ELR (cell line): ENCODE data around the gene KCNN2.
A peak's percentile ranks its signal among the peaks of the same experiment; 100 is the strongest.

ENCODE experiments used
- DNase-seq: peaks from one replicate; pipeline ENCODE4 v3.0.0-alpha.2; 2015; ENCODE audit warnings: low read depth

KCNN2 gene

DNA sequence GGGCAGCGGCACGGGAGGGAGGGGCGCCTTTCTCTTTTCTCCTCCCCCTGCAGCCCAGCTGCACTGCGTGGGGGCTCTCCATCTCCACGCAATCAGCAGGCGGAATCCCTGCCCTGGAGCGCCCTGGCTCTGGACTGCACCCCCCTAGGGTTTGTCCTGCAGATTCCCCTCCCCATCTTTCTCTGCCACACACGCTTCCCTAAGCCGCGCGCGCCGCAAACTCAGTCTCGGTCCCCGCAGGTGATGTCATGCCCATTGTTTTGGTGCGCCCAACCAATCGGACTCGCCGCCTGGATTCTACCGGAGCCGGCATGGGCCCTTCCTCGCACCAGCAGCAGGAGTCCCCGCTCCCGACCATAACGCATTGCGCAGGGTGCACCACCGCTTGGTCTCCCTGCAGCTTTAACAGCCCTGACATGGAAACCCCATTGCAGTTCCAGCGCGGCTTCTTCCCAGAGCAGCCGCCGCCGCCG, at the start of gene KCNN2:
KCNN2 (plus strand) TSS at position 347 of the 473 bp plus-strand sequence; CDS start at position 417, 70 bp downstream.
- peak; percentile 73 for DNase-seq

DNA sequence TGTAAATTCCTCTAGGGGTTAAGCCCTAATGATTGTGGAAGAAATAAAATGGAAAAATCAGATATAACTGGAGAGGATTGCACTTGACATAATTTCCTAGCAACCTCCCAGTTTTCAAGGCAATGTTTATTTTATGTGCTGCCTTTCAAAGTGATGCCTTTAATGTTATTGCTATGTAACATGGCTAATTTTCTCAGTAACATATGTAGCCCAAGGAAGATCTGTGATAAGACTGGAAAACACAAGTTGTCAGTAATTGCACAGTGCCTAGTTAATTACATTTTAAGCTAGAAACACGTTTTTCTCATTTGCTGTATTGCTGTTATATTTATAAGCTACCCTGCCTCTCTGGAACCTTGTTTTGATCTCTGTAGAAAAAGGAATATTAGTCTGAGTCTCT, 49.2 kb upstream of the KCNN2 start:
- no peak for DNase-seq

DNA sequence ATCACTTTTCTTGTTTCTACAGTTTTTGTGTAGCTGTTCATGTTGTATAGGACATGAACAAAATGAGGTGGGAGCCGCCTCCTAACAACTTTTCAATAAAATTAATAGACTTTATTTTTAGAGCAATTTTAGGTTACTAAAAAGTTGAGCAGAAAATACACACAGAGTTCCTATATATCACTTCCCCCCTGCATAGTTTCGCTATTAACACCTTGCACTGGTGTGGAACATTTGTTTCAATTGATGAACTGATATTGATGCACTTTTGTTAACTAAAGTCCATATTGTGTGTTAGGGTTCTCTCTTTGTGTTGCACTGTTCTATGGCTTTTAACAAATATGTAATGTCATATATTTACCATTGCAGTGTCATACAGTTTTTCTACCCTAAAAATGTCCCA, 47.8 kb upstream of the KCNN2 start:
- no peak for DNase-seq

DNA sequence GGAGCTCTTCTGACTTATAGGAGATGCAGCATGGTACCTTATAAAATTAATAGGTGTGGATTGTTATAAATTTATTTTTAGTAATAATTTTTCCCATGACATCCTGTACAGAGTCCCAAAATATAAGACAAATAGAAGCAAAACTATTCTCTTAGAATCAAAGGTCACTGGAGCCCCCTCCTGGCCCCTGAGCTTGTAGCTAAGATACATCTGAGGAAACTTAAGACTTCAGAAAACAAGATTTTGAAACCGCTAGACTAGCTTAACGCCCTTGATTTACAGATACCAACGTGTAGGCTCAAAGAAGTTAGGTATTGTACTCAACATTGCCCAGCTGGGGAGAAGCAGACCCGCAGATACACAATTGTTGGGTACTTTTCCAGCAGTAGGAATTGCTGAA, 45.7 kb upstream of the KCNN2 start:
- peak; percentile 19 for DNase-seq

DNA sequence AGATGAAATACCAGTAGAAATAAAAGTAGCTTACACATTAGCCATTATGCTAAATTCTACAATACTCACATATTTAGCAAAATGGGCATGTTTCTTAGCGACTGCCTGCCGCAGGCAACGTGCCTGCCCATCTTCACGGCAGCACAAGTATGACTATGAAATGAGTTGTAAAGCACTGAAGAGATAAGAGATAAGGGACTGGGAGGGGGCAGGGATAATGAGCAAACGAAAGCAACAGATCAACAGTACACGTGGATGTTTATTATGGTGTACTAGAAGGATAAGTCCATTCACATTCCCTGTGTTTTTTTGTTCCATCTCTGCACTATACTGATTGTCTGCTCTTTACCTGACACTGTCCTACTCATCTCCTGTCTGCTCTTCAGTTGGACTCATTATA, 44.1 kb upstream of the KCNN2 start:
- no peak for DNase-seq

DNA sequence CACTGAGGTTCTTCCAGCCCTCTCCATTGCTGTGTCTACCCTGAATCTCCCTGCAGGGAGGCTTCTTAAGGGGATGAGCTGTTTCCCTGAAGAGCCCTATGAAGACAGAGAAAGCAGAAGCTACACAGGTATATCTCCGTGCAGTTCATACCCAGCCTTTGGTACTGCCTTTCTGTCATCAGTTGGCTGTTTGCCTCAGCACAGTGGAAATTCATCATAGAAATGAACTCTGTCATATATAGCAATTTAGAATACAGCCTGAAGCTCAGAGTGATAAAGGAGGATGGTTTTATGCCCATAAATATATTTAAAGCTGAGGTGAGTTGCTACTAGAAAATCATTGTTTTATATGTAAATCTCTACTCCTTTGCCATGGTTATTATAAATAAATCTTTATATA, 42.6 kb upstream of the KCNN2 start:
- peak; percentile 6 for DNase-seq

DNA sequence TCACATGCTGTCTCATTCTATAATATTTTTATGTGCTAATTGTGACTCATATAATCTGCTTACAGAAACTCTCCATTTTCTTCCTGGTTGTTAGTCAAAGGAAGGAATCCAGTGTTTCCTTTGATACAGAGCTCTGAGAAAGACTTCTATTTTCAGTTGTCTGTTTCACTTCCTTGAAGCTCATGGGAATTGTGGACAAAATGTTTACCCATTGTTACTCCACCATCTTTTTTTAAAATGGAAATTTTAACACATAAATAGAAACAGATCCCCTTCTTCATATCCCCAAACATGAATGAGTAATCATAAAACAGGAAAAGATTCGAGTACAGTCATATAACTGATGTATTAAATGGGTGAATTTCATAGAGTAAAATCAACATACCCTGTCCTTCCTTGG, 42.0 kb upstream of the KCNN2 start:
- DNase-seq, result peak; percentile 71

DNA sequence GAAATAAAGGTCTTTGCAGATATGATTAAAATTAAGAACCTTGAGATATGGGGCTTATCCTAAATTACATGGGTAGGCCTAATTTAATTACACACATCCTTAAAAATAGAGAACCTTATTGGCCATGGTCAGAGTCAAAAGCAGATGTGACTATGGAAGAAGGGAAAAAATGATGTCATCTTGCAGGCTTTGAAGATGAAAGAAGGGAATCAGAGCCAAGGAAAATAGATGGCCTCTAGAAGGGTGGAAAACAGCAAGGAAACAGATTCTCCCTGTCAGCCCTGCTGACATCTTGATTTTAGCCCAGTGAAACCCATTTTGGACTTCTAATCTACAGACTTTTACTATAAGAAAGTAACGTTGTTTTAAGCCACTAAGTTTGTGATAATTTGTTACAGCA, 37.6 kb upstream of the KCNN2 start:
- no peak for DNase-seq

DNA sequence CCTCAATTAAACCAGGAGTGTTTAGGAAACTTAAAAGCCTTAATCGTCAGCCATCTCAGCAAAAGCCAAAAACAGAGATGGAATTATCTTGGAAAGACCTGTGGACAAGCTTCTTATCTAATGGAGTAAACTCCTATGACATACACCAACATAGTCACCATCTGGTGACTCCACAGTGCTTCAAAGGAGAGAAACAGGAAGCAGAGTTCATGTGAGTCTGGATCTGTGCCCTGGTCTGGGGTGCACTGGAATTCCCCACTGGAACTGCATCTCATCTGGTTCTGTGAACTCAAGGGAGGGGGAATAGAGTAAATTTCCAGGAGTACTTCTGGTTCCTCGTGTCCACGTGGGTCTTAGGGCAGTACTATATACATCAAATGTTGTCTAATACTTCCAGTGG, 36.3 kb upstream of the KCNN2 start:
- DNase-seq, result peak; percentile 55

DNA sequence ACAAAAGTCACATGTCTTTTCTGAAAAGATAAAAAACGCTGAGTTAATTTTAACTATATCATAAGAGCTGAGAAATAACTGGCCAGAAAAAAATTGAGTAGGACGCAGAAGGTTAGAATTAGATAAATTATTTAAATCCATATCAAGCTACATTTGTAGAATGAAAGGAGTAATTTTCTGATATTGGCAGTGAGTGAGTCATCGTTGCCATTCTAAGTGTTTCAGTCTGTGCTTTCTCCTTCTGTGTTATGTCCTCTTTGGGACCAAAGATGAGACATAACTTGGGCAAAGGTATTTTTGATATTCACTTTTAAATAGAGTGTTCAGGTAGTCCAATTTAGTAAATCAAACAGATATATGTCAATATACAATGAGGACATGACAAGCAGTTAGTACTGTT, 34.4 kb upstream of the KCNN2 start:
- peak; percentile 5 for DNase-seq

DNA sequence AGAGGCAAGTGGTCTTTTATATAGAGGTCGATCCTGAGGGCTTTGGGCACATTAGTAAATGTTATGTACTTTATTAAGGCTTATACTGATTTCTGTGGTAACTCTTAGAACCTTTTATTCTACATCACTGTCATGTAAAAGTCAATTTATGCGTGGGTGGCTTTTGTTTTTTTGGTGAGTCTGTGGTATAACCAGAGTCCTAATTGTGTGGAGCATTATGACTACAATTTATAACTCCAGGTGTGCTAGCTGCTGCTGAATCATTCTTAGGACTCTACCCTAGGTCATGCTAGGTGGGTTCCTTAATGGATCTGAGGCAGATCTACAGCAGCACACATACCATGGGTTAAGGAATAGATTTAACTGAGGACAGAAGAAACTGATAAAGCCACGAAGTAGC, 33.9 kb upstream of the KCNN2 start:
- DNase-seq, result no peak

DNA sequence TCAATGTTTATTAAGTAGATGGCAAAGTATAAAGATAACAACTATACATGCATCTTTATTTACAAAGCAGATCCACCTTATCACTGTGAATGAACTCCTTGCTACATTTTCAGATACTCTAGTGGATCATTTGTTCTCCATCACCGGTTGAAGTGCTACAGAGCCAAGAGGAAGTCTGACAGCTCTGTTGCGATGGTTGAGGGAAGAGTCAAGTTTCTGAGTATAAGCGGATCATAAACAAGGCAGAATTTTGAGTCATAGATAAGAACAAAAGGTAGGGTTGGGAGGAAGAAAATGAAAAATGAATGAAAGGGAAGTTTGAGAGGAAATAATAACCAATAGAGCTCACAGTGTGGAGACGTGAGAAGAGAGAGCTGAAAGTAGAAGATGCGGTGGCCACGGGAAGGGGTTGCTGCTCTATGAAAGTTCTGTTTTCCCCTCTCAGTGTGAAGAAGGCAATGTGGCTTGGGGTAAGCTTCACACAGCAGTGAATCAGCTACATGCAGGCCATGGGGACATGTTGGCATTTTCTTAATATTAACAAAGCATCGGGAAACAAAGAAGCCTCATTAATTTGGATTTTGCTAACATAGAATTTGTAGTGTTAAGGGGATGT, 30.8 kb upstream of the KCNN2 start:
- DNase-seq, result no peak

DNA sequence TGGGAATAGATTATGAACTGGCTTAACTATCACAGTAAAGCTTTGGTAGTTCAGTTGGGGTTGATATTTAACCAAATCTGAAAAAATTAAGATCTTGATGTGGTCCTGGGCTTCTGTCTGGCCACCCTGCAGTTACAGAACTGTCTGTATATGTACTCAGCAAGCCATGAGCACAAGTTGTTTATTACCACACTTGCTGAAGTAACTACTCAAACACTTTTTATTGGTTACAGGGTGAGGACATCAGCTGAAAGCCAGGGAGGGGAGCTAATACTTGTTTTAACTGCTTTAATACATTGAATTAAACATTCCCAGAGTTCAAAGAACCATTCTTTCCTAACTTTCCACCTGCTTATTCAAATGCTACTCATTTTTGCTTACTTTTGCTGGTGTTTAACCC, 29.4 kb upstream of the KCNN2 start:
- no peak for DNase-seq

DNA sequence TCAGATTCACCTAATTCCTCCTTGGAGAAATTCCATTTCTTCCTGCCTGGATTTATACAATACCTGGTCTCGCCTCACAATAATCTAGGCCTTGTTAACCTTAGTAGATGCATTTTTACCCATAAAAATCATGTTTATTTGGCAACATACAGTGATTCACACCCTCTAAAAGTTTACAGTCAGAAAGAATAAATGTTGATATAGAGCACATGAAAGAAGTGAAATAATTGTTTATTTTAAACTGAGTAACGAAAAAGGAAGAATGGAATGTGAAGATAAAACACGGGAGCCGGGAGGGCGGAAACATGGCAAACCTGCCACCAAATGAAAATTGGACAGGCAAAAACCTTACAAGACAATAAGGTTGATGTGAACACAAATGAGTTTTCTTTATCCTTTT, 28.9 kb upstream of the KCNN2 start:
- DNase-seq, result no peak

DNA sequence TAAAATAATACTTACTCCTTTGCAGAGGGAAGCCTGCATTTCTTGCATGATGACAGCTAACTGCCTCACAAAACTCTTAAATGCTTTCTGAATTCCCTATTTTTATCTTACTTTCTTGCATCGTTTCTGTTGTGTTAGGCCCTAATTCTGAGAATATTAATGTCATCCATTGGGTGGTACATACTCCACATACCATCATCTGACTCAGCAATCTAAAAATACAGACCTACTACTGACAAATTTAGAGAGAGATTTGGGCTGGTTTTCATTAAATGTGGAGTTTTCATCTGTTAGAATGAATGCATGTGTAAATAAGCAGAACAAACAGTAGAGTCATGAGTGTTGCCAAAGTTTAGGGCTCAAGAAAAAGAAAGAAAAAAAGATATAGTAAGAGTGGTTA, 26.5 kb upstream of the KCNN2 start:
- DNase-seq, result no peak

DNA sequence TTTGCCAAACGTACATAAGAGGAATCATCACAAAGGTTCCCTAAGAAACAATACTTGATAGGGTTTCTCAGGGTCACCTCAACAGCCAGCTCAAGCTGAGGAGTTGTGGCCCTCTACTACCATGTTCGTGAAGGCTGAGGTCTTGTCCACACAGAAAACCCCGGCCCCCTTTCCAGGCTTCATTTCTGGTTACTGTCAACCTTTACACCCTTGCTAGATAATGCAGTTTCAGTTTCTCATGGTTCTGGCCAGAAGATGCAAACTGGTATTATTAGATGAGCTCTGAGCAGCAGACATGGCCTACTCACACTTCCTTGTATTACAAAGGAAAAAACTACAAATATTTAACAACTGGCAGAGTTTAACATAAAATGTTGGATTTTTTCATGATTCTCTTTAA, 22.8 kb upstream of the KCNN2 start:
- no peak for DNase-seq

DNA sequence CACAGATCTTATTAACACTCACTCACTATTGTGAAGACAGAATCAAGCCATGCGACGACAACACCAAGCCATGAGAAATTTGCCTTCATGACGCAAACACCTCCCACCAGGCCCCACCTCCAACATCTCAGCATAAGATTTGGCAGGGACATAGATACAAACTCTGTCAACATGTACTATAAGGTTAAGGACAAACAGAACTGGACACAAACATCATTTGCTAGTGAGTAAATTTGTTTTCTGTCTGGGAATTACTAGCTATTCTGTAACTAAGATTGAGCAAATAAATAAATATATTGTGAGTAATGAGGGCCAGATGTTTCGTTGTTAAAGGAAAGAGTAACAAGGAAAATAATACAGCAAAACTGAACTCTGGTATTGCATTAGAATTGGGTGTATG, 15.7 kb upstream of the KCNN2 start:
- DNase-seq, result no peak

DNA sequence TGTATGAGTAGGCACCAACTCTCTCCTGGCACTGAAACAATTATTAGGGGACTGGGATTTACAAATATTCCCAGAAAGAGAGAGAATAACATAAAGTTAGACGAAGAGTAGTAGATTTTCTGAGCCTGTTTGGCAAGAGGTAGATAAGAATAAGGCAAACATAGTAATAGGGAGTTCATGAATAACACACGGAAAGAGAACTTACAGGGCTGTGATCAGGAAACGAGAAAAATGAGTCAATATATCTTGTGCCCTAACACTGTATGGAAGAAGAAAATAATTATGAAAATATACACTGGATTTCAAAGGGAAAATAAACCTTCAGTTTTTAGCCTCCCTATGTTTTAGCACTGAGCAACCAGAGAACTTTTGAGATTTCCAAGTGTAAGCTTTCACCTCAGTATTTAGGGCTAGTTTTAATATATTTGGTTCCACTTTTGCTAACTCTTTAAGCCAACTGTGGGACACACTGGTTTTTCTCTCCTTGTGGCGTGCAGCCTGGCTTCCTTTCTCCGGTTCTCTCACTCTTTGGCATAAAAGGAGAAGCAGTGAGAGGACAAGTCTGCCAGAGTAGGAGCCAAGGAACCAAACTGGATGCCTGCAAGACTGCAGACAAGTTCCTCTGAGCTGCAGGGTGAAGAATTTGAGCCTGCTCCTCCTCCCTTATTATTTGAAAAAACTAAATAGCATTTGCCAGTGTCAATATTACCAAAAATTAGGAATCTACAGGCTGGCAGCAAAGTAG, 6.6 kb upstream of the KCNN2 start:
- no peak for DNase-seq

DNA sequence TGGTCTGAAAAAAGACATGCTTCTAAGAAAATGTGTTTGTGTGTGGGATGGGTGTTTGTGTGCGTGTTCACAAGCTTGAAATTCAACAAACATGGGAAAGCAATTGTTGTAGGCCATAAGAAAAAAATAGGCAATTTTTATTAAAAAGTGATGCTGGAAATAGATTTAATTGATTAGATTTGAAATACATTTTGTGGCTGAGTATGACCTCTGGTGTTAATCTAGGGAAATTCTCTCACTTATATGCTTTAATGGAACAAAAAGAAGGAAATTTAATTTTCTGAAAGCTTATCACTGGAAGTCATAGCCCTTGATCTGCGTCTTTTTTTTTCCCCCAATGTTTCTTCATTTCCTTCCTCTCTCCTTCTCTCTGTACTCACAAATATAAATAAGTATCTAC, 3.5 kb upstream of the KCNN2 start:
- DNase-seq, result peak; percentile 17

DNA sequence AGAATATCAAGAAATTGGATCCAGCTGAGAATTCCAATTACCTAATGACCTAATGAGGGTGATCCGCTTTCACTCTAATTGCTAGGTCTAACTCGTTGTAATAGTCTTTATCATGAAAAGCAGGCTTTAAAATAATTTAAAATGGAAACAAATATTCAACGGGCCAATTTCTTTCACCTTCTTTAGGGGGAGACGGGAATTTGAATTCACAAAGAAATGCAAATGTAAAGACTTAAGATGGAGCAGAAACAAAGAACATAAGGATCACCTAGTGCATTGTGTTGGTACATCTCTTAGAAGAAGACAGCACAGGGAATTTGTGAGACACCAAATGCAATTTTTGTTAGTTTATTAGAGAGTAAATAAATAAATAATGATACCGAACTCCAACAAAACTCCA, 1.5 kb upstream of the KCNN2 start:
- DNase-seq, result no peak

DNA sequence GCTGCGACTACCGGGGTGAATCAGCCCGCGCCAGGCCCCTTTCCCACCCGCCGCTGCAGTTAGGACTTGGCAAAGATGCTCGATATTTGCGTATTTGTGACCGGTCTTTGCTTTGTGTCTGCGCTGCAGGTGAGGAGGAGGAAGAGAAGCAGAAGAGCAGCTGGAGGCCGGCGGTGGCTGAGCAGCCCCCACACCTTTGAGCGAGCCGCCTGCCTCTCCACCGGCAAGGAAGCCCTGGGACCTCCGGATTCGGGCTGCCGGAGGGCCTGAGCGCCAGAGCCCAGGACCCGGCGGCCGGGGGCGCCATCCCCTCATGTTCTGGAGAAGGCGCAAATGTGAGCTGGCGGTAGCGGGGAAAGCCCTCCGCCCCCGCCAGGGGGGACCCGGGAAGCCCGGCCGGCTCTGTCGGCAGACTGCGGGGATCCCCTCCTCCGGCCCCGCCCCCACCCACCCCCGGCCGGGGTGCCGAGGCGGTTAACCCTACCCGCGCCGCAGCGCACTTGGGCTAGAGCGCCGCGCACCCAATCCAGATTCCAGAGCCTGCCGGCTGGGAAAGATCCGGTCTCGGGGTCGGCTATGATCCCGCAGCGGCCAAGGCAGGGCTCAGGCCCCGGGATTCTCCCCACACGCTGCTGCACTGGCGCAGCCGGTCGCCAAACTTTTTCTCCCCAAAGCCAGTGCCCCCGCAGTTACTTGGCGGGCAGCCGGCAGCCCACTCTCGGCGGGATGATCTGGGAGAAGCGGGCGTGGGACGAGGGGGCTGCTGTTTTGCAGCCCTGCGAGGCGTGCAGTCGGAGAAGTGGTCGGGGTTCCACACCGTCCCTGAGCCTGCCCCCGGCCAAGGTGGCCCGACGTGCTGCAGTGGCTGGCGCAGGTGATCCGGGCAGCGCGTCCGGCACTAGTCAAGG, 800 bp upstream of the KCNN2 start:
- peak; percentile 21 for DNase-seq

DNA sequence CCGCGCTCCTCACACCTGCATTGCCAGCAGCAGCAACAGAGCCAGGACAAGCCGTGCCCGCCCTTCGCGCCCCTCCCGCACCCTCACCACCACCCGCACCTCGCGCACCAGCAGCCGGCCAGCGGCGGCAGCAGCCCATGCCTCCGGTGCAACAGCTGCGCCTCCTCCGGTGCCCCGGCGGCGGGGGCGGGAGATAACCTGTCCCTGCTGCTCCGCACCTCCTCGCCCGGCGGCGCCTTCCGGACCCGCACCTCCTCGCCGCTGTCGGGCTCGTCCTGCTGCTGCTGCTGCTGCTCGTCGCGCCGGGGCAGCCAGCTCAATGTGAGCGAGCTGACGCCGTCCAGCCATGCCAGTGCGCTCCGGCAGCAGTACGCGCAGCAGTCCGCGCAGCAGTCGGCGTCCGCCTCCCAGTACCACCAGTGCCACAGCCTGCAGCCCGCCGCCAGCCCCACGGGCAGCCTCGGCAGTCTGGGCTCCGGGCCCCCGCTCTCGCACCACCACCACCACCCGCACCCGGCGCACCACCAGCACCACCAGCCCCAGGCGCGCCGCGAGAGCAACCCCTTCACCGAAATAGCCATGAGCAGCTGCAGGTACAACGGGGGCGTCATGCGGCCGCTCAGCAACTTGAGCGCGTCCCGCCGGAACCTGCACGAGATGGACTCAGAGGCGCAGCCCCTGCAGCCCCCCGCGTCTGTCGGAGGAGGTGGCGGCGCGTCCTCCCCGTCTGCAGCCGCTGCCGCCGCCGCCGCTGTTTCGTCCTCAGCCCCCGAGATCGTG, 517 bp downstream of the KCNN2 start:
- peak; percentile 28 for DNase-seq
